NCI-H2081 treated with DMSO at 0.1 percent for 48 hours (cell line): Measurements from ENCODE around the gene TBC1D13.
"Not testable (repeated sequence)": the region's sequence is repeated elsewhere in the genome, so short reads cannot be mapped to it uniquely, and the experiment has no call there.

ENCODE experiments used
- DNase-seq: peaks from one replicate; lab custom pipeline; 2025; lab: John Stamatoyannopoulos, UW

Gene TBC1D13

DNA sequence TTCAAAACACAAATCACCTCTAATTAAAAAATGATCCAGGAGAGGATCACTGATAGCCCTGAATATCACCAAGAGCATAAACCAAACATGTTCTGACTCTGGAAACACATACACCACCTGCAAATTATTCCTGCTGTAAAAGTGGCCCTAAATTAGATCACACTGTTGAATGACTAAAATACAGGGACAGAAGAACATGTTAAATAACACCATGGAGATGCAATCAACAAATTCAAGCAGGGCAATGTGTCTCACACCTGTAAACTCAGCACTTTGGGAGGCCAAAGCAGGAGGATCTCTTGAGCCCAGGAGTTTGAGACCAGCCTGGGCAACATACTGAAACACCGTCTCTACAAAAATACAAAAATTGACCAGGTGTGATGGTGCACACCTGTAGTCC is 60.8 kb downstream of the TBC1D13 start:
- no peak for DNase-seq

DNA sequence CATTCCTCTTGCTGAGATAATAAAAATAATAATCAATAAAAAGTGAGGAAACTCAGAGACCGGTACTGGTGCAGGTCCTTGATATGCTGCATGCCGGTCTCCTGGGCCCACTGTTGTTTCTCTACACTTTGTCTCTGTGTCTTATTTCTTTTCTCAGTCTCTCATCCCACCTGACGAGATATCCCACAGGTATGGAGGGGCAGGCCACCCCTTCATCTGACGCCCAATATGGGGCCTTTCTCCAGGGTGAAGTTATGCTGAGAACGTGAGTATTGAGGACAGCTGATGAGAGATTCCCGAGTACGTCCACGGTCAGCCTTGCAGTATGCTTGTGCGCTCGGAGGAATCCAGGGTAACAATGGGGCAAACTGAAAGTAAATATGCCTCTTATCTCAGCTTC is 64.0 kb downstream of the TBC1D13 start:
- not testable (repeated sequence) for DNase-seq

DNA sequence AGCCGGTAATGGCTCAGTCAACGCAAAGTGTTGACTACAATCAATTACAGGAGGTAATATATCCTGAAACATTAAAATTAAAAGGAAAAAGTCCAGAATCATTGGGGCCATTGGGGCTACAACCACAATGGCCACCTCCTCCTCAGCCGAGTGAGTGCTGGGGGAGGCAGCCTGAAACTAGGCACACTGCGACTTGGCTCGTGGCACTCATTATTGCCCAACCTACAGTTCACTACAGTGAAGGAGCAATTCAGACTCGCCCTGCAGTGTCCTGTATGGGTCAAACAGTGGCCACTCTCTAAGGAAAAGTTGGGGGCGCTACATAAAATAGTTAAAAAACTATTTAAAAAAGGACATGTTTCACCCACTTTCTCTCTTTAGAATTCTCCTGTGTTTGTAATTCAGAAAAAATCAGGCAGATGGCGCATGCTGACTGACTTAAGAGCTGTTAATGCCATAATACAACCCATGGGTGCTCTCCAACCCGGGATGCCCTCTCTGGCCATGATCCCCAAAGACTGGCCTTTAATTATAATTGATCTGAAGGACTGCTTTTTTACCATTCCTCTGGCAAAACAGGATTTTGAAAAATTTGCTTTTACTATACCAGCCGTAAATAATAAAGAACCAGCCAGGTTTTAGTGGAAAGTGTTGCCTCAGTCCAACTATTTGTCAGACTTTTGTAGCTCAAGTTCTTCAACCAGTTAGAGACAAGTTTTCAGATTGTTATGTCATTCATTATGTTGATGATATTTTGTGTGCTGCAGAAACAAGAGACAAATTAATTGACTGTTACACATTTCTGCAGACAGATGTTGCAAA is 64.9 kb downstream of the TBC1D13 start:
- not testable (repeated sequence) for DNase-seq

DNA sequence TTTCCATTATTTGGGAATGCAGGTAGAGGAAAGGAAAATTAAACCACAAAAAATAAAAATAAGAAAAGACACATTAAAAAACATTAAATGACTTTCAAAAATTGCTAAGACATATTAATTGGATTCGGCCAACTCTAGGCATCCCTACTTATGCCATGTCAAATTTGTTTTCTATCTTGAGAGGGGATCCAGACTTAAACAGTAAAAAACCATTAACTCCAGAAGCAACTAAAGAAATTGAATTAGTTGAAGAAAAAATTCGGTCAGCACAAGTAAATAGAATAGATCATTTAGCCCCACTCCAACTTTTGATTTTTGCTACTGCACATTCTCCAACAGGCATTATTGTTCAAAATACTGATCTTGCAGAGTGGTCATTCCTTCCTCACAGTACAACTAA is 65.6 kb downstream of the TBC1D13 start:
- not testable (repeated sequence) for DNase-seq

DNA sequence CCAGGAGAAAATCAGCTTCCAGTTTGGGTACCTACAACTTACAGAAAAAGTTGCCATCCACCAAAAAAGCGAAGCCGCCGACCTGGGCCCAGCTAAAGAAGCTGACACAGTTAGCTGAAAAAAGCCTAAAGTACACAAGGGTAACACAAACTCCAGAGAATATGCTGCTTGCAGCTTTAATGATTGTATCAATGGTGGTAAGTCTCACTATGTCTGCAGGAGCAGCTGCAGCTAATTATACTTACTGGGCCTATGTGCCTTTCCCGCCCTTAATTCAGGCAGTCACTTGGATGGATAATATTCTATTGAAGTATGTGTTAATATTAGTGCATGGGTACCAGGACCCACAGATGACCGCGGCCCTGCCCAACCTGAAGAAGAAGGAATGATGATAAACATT is 67.4 kb downstream of the TBC1D13 start:
- not testable (repeated sequence) for DNase-seq

DNA sequence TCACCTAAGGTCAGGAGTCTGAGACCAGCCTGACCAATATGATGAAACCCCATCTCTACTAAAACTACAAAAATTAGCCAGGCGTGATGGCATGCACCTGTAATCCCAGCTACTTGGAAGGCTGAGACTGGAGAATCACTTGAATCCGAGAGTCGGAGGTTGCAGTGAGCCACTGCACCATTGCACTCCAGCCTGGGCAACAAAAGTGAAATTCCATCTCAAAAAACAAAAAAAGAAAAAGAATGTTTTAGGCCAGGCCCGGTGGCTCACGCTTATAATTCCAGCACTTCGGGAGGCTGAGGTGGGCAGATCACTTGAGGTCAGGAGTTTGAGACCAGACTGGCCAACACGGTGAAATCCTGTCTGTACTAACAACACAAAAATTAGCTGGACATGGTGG is 71.4 kb downstream of the TBC1D13 start:
- not testable (repeated sequence) for DNase-seq
